Activated B cell treated with CpG ODN at 0.5 μM for 24 hours (primary cell): Measurements from ENCODE around the gene RSPO3. TPM values are rescaled to one million over a fixed set of nuclear protein-coding genes. Genes with fewer than 3 reads are reported as not detected.

Experiments
- ATAC-seq: fragments of 200-7000 bp; cut with Tn5 transposase; one replicate; pipeline ENCODE4 v1.10.0; 2021; ENCODE audit warnings: low read depth, mild to moderate bottlenecking, moderate library complexity
- CTCF ChIA-PET: fragments of 350-600 bp; sonication (Branson Sonifier 250); formaldehyde crosslinking; loops from one replicate; lab custom pipeline; 2021; ENCODE audit warnings: antibody characterized with exemption; lab: Charles Lee
- POLR2A ChIA-PET: fragments of 350-600 bp; sonication (Branson Sonifier 250); formaldehyde crosslinking; loops from one replicate; lab custom pipeline; 2021; ENCODE audit warnings: antibody characterized with exemption; lab: Charles Lee
- DNase-seq: peaks from one replicate; pipeline ENCODE4 v3.0.0; 2022
- H3K27ac Mint-ChIP-seq: one replicate; pipeline ENCODE4 v1.8.0; 2020; ENCODE audit warnings: mixed read lengths
- H3K27me3 Mint-ChIP-seq: one replicate; pipeline ENCODE4 v1.8.0; 2021; ENCODE audit warnings: mixed read lengths
- H3K36me3 Mint-ChIP-seq: one replicate; pipeline ENCODE4 v1.8.0; 2021; ENCODE audit warnings: low read depth, mixed read lengths
- H3K4me1 Mint-ChIP-seq: one replicate; pipeline ENCODE4 v1.8.0; 2021; ENCODE audit warnings: mixed read lengths
- H3K4me3 Mint-ChIP-seq: one replicate; pipeline ENCODE4 v1.8.0; 2020; ENCODE audit warnings: mild to moderate bottlenecking, mixed read lengths
- H3K9me3 Mint-ChIP-seq: one replicate; pipeline ENCODE4 v1.8.0; 2020; ENCODE audit warnings: mixed read lengths
- intact Hi-C: fragments of 100-400 bp; cut with micrococcal nuclease; formaldehyde crosslinking; loops from one replicate; pipeline ENCODE4 v1.15.1; 2024
- total RNA-seq: library from RNA; stranded (reverse); gene quantifications from 2 replicates; pipeline ENCODE4 v1.2.3, GENCODE V29; 2022
- TF ChIP-seq, protein P1 (sequence below): fragments of 200-600 bp; IDR thresholded peaks from one replicate; pipeline ENCODE4 v1.8.0; 2022; ENCODE audit warnings: antibody characterized with exemption, mild to moderate bottlenecking

RSPO3 gene
- total RNA-seq, 1 donor from 2014 or later = not detected

DNA sequence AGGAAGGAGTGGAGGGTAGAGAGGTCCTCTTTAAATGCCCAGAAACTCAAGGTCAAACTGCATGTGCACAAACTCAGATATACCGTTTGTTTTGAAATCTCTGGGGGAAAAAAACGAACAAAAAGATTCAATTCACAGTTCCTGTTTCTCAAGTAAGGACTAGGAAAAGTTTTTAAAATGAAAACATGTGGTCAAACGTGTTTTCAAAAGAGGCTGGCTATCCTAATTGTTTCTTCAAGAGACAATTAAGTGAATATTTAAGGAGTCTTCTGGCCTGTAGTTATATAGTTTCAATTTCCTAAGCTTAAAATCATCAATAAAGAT is 3.1 kb downstream of the RSPO3 start:
- CTCF ChIA-PET = interaction anchor here (1.2 kb wide), 1 partner anchor 317 kb away, joined by 3 read pairs; no protein-coding TSS in a partner anchor
- intact Hi-C loops = loop anchor here (1.0 to 2.0 kb wide), 3 partner anchors 145 to 1125 kb away; partner anchors contain the start of gene RNF146
- TF ChIP-seq, protein P1, sequence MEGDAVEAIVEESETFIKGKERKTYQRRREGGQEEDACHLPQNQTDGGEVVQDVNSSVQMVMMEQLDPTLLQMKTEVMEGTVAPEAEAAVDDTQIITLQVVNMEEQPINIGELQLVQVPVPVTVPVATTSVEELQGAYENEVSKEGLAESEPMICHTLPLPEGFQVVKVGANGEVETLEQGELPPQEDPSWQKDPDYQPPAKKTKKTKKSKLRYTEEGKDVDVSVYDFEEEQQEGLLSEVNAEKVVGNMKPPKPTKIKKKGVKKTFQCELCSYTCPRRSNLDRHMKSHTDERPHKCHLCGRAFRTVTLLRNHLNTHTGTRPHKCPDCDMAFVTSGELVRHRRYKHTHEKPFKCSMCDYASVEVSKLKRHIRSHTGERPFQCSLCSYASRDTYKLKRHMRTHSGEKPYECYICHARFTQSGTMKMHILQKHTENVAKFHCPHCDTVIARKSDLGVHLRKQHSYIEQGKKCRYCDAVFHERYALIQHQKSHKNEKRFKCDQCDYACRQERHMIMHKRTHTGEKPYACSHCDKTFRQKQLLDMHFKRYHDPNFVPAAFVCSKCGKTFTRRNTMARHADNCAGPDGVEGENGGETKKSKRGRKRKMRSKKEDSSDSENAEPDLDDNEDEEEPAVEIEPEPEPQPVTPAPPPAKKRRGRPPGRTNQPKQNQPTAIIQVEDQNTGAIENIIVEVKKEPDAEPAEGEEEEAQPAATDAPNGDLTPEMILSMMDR = no peak
- no peaks in the 10 kb centered on the region for H3K36me3 Mint-ChIP-seq
- no peaks in the 10 kb centered on the region for H3K9me3 Mint-ChIP-seq
- no peak overlapping the region for H3K4me3 Mint-ChIP-seq
- H3K27me3 Mint-ChIP-seq = peaks cover 44% of the 10 kb centered on the region
- DNase-seq (no peak), ATAC-seq (no peak)
- H3K27ac Mint-ChIP-seq = no peak overlapping the region
- peaks cover 35% of the 10 kb centered on the region for H3K4me1 Mint-ChIP-seq
- POLR2A ChIA-PET = no interaction called here

DNA sequence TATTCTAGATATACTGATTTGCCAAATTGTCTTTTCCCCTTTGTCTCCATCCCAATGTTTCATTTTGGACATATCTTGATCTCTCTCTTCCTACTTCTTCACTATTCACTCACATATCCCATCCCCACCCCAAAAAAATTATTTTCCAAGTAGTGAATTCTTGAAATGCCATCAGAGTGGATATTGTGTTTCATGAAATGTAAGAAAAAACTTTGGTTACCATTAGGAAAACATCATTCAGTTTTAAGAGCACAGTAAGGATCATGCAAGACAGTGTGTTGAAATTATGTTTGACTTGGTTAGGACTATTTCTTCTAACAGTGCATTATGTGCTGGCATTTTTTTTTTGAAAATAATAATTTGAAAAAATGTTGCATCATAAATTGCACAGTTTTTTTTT is 5.7 kb downstream of the RSPO3 start:
- ChIA-PET CTCF (no interaction called here), POLR2A (no interaction called here)
- Mint-ChIP-seq H3K9me3 (no peaks in the 10 kb centered on the region), H3K27me3 (peaks cover 34% of the 10 kb centered on the region), H3K4me3 (no peak overlapping the region), H3K27ac (no peak overlapping the region), H3K4me1 (peaks cover 20% of the 10 kb centered on the region), H3K36me3 (no peaks in the 10 kb centered on the region)
- DNase-seq (no peak), ATAC-seq (no peak)
- TF ChIP-seq, protein P1 = no peak
- intact Hi-C loops = no loop called here

DNA sequence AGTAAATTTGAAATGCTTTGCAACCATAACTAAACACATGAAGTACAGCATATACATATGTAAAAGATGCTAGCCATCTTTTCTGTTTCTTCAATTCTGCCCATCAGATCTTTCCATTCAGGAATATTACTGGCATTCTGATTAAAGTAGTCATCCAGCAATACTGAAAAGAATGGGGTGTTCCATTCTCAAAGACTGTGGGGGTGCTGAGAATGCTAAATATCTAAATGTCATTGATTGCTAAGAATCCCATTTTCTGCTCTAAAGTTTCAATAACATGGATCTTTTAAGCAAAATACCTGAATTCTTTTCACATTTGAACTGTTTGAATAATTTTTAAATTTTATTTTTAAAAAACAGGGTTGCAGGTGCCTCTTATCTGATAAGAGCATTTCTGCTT is 6.2 kb downstream of the RSPO3 start:
- TF ChIP-seq, protein P1 = no peak
- peaks cover 34% of the 10 kb centered on the region for H3K27me3 Mint-ChIP-seq
- H3K27ac Mint-ChIP-seq = no peak overlapping the region
- ATAC-seq = no peak
- intact Hi-C loops = no loop called here
- no peaks in the 10 kb centered on the region for H3K36me3 Mint-ChIP-seq
- H3K4me1 Mint-ChIP-seq = peaks cover 17% of the 10 kb centered on the region
- ChIA-PET POLR2A (no interaction called here), CTCF (no interaction called here)
- no peak for DNase-seq
- no peak overlapping the region for H3K4me3 Mint-ChIP-seq
- no peaks in the 10 kb centered on the region for H3K9me3 Mint-ChIP-seq

DNA sequence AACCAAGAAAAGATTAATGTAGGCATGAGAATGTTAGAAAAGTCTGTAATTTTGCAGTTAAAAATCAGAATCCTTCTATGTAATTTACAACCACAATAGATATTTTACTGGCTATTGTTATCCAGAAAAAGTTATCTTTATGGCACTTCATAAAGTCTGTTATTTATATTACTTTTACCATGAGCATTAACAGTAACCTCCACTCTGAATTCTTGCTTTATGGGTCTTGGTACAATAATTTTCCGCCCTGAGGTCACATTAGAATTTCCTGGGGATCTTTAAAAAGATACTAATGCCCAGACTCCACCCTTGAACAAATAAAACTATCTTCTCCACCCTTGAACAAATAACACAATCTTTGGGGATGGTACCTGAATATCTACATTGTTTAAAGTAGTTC is 9.6 kb downstream of the RSPO3 start:
- H3K27me3 Mint-ChIP-seq = peaks cover 28% of the 10 kb centered on the region
- CTCF ChIA-PET = no interaction called here

DNA sequence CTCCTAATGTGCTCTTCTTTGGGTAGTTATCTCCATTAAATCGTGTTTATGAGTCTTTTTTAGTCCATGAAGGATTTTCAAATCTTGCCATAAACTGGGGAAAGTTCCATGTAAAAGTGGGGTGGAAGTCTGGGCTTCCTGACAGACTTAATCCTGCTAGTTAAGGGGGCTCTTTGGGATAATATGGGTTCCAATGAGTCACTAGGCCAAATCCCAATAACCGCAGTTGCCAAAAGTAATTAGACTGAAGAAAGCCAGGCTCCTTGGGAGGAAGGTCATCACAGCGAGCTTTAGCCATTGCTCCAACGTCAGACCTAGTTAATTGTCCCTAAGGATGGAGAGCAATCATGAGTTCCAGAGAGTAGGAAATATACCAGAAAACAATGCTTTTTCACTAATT is 10.8 kb downstream of the RSPO3 start:
- Mint-ChIP-seq H3K4me3 (no peak overlapping the region), H3K36me3 (no peaks in the 10 kb centered on the region), H3K4me1 (no peaks in the 10 kb centered on the region), H3K27me3 (peaks cover 20% of the 10 kb centered on the region), H3K9me3 (no peaks in the 10 kb centered on the region), H3K27ac (no peak overlapping the region)
- intact Hi-C loops = no loop called here
- ChIA-PET POLR2A (no interaction called here), CTCF (no interaction called here)
- TF ChIP-seq, protein P1 = no peak
- DNase-seq (no peak), ATAC-seq (no peak)

More for the DNA sequence above, 9.6 kb downstream of the RSPO3 start:
- TF ChIP-seq, protein P1 = no peak
- Mint-ChIP-seq H3K27ac (no peak overlapping the region), H3K4me1 (no peaks in the 10 kb centered on the region), H3K9me3 (no peaks in the 10 kb centered on the region), H3K4me3 (no peak overlapping the region), H3K36me3 (no peaks in the 10 kb centered on the region)
- no peak for ATAC-seq
- intact Hi-C loops = no loop called here
- POLR2A ChIA-PET = no interaction called here
- no peak for DNase-seq
